ENCODE data around the gene CALR.
A peak's percentile ranks its signal among the peaks of the same experiment; 100 is the strongest.

GRCh38 chr19:12937093-12937926 is 1.1 kb upstream of the CALR start:
- TF ChIP-seq MAX (CRISPR knock-in tag; IDR thresholded peaks at IDR 0.05) (no peak; the same call in 1 of the 2 replicates), ZNF138 (CRISPR knock-in tag; conservative IDR thresholded peaks at IDR 0.05) (no peak), FOXK1 (CRISPR knock-in tag; IDR thresholded peaks at IDR 0.05) (no peak), ZNF263 (CRISPR knock-in tag; IDR thresholded peaks at IDR 0.05; ENCODE audit: low read depth) (no peak), FOXJ3 (CRISPR knock-in tag; IDR thresholded peaks at IDR 0.05; ENCODE audit: borderline replicate concordance) (no peak), GTF2I (CRISPR knock-in tag; conservative IDR thresholded peaks at IDR 0.05) (no peak), CREM (CRISPR knock-in tag; IDR thresholded peaks at IDR 0.05) (no peak), PRDM15 (CRISPR knock-in tag; IDR thresholded peaks at IDR 0.05) (peak; percentile 95), ATF3 (CRISPR knock-in tag; conservative IDR thresholded peaks at IDR 0.05) (no peak)
- TF ChIP-seq, protein P1, sequence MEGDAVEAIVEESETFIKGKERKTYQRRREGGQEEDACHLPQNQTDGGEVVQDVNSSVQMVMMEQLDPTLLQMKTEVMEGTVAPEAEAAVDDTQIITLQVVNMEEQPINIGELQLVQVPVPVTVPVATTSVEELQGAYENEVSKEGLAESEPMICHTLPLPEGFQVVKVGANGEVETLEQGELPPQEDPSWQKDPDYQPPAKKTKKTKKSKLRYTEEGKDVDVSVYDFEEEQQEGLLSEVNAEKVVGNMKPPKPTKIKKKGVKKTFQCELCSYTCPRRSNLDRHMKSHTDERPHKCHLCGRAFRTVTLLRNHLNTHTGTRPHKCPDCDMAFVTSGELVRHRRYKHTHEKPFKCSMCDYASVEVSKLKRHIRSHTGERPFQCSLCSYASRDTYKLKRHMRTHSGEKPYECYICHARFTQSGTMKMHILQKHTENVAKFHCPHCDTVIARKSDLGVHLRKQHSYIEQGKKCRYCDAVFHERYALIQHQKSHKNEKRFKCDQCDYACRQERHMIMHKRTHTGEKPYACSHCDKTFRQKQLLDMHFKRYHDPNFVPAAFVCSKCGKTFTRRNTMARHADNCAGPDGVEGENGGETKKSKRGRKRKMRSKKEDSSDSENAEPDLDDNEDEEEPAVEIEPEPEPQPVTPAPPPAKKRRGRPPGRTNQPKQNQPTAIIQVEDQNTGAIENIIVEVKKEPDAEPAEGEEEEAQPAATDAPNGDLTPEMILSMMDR (IDR thresholded peaks at IDR 0.05): no peak
